Keratinocyte (primary cell): ENCODE measurements around the gene AAGAB. TPM values are rescaled to one million over a fixed set of nuclear protein-coding genes. Genes with fewer than 3 reads are reported as not detected.

Source experiments
- DNase-seq: peaks from one replicate; pipeline ENCODE4 v3.0.0-alpha.2; 2011; ENCODE audit warnings: low read depth, missing footprints, low spot score
- FAIRE-seq: peaks from 2 replicates; lab custom pipeline; 2011; peaks lifted over from hg19 to GRCh38; lab: Jason Lieb, UNC
- H2AFZ ChIP-seq: 2 replicates; pipeline ENCODE4 v1.6.0; 2012; ENCODE audit warnings: low read length, control low read depth, inconsistent platforms; ENCODE audit not compliant: control insufficient read depth
- H3K27ac ChIP-seq: 2 replicates; pipeline ENCODE4 v1.5.1; 2011; ENCODE audit warnings: low read length; ENCODE audit not compliant: control insufficient read depth, insufficient read depth
- H3K27me3 ChIP-seq: 3 replicates; pipeline ENCODE4 v1.6.0; 2011; ENCODE audit warnings: low read length; ENCODE audit not compliant: control insufficient read depth, insufficient read depth; ENCODE audit errors: extremely low read depth
- H3K36me3 ChIP-seq, 2 experiments: 2 replicates in 1 of 2; 3 replicates in 1 of 2; pipeline ENCODE4 v1.5.1; 2011; ENCODE audit warnings: low read length in 2 of 2, mild to moderate bottlenecking in 1 of 2; ENCODE audit not compliant: control insufficient read depth in 2 of 2, insufficient read depth in 2 of 2; ENCODE audit errors: extremely low read depth in 1 of 2
- H3K4me1 ChIP-seq: 3 replicates; pipeline ENCODE4 v1.5.1; 2011; ENCODE audit warnings: low read length; ENCODE audit not compliant: control insufficient read depth, insufficient read depth; ENCODE audit errors: extremely low read depth
- H3K4me2 ChIP-seq: 3 replicates; pipeline ENCODE4 v1.6.0; 2011; ENCODE audit warnings: low read depth, low read length; ENCODE audit not compliant: control insufficient read depth, insufficient read depth; ENCODE audit errors: extremely low read depth
- H3K4me3 ChIP-seq, 3 experiments: fragments of 200-600 bp in 1 of 3; sonication (generic) in 1 of 3; 2 replicates in 2 of 3; 3 replicates in 1 of 3; pipeline ENCODE4 v1.5.1; 2011 to 2016; ENCODE audit warnings: low read length in 3 of 3, mild to moderate bottlenecking in 3 of 3, control low read depth in 2 of 3, inconsistent platforms in 1 of 3, low read depth in 1 of 3, mixed read lengths in 1 of 3, mixed run types in 1 of 3, moderate library complexity in 1 of 3; ENCODE audit not compliant: control insufficient read depth in 2 of 3, insufficient read depth in 2 of 3; ENCODE audit errors: extremely low read depth in 1 of 3
- H3K79me2 ChIP-seq: 2 replicates; pipeline ENCODE4 v1.6.0; 2012; ENCODE audit warnings: low read length; ENCODE audit not compliant: control insufficient read depth, insufficient read depth
- H3K9ac ChIP-seq: 3 replicates; pipeline ENCODE4 v1.6.0; 2011; ENCODE audit warnings: low read length; ENCODE audit not compliant: control insufficient read depth, insufficient read depth; ENCODE audit errors: extremely low read depth
- H3K9me1 ChIP-seq: 3 replicates; pipeline ENCODE4 v1.6.0; 2011; ENCODE audit warnings: low read length; ENCODE audit not compliant: control insufficient read depth, insufficient read depth; ENCODE audit errors: extremely low read depth
- H3K9me3 ChIP-seq: 2 replicates; pipeline ENCODE4 v1.5.1; 2012; ENCODE audit warnings: low read depth, low read length; ENCODE audit not compliant: control insufficient read depth
- H4K20me1 ChIP-seq: 3 replicates; pipeline ENCODE4 v1.6.0; 2011; ENCODE audit warnings: low read length; ENCODE audit not compliant: control insufficient read depth, insufficient read depth; ENCODE audit errors: extremely low read depth
- EZH2 ChIP-seq: IDR thresholded peaks from one replicate; pipeline ENCODE4 v1.6.1; 2012; ENCODE audit warnings: inconsistent platforms, mild to moderate bottlenecking, low read length, moderate library complexity
- dilution Hi-C: fragments of 300-500 bp; cut with MboI; formaldehyde crosslinking; loops from one replicate; pipeline ENCODE4 v1.7.0; 2020; ENCODE audit warnings: low sequenced_read_pairs; ENCODE audit not compliant: extremely low pct_ligation_motif_present
- polyA plus RNA-seq, 5 experiments: library from polyadenylated mRNA; depleted of rRNA in 3 of 5; stranded (reverse) in 3 of 5; stranded (forward) in 1 of 5; unstranded in 1 of 5; fragments of >200 nt; gene quantifications; 1 replicate in 1 of 5; 2 replicates in 3 of 5; 3 replicates in 1 of 5; pipeline versions ENCODE4 v1.2.1 to v1.2.3, GENCODE V29; 2011 to 2012; ENCODE audit warnings: missing spikeins in 2 of 5, low read depth in 1 of 5, low replicate concordance in 1 of 5
- TF ChIP-seq, protein P1 (sequence below), 3 experiments: IDR thresholded peaks in 1 of 3; conservative IDR thresholded peaks in 1 of 3; optimal IDR thresholded peaks in 1 of 3; 2 replicates in 2 of 3; 3 replicates in 1 of 3; pipeline versions ENCODE3 to v1.5.1; 2011; ENCODE audit warnings: low read length in 3 of 3, mild to moderate bottlenecking in 3 of 3, moderate library complexity in 2 of 3, control low read depth in 1 of 3, inconsistent platforms in 1 of 3; ENCODE audit not compliant: insufficient read depth in 2 of 3; ENCODE audit errors: extremely low read depth in 1 of 3

Gene AAGAB
- polyA plus RNA-seq, 1 donor (not counting 4 experiments of a cell fraction or from before 2014, with no cell fraction given): 82.7 TPM

DNA sequence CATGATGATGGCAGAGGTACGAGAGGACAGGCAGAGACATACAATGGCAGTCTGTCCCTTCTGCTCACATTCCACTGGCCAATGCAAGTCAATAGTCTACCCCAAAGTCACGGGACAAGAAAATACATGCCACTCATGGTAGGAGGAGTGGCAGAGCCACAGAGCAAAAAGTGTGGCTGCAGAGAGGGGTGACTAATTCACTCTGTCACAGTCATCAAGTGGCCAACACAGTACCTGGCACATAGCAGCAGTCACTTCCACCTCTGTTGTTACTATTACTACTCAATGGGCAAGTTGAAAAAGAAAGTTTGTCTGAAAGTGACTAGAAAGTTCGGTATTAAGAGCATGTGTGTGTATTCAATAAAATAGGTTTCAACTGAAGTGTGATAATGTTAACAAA lies 97.6 kb downstream of the AAGAB start:
- no peak for FAIRE-seq
- Histone ChIP-seq H2AFZ (no peak overlapping the region), H3K4me2 (no peak overlapping the region), H3K27me3 (no peaks in the 10 kb centered on the region), H3K27ac (no peak overlapping the region), H3K4me3 (no peak overlapping the region), H3K9me3 (no peaks in the 10 kb centered on the region), H3K4me1 (peaks cover 11% of the 10 kb centered on the region), H3K79me2 (peaks cover 87% of the 10 kb centered on the region), H4K20me1 (no peaks in the 10 kb centered on the region), H3K9me1 (peaks cover 2% of the 10 kb centered on the region), H3K9ac (no peak overlapping the region), H3K36me3 (peaks cover 6 to 16% of the 10 kb centered on the region in 2 experiments)
- dilution Hi-C loops: no loop called here
- no peak for DNase-seq
- TF ChIP-seq, protein P1, sequence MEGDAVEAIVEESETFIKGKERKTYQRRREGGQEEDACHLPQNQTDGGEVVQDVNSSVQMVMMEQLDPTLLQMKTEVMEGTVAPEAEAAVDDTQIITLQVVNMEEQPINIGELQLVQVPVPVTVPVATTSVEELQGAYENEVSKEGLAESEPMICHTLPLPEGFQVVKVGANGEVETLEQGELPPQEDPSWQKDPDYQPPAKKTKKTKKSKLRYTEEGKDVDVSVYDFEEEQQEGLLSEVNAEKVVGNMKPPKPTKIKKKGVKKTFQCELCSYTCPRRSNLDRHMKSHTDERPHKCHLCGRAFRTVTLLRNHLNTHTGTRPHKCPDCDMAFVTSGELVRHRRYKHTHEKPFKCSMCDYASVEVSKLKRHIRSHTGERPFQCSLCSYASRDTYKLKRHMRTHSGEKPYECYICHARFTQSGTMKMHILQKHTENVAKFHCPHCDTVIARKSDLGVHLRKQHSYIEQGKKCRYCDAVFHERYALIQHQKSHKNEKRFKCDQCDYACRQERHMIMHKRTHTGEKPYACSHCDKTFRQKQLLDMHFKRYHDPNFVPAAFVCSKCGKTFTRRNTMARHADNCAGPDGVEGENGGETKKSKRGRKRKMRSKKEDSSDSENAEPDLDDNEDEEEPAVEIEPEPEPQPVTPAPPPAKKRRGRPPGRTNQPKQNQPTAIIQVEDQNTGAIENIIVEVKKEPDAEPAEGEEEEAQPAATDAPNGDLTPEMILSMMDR (optimal IDR thresholded peaks at IDR 0.05 in 1 of 3, IDR thresholded peaks at IDR 0.05 in 1 of 3, conservative IDR thresholded peaks at IDR 0.05 in 1 of 3; ENCODE audit: extremely low read depth in 1 of 3, insufficient read depth in 2 of 3, low read length in 3 of 3): no peak
- TF ChIP-seq EZH2: no peak

DNA sequence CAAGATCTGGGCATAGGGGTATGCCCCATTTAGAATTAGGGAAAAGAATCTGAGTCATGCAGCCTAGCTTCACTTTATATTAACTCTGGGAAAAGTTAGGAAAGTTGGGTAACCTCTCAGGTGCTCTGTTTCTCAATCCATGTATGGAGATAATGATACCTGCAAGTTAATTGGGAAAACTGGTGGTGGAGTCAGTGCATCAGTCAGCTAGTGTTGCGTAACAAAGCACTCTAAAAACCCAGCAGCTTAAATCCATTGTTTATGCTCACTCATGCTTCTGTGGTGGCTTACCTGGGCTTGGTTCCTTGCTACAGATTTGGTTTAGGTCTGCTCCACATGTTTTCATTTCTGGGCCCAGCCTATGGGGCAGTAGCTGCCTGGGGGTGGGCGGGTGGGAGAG lies 98.0 kb downstream of the AAGAB start:
- Histone ChIP-seq H3K4me2 (no peak overlapping the region), H3K9ac (no peak overlapping the region), H3K4me3 (no peak overlapping the region), H3K27me3 (no peaks in the 10 kb centered on the region), H3K9me1 (peaks cover 2% of the 10 kb centered on the region), H3K4me1 (peaks cover 11% of the 10 kb centered on the region), H4K20me1 (no peaks in the 10 kb centered on the region), H3K36me3 (peaks cover 6 to 16% of the 10 kb centered on the region in 2 experiments), H3K79me2 (peaks cover 86% of the 10 kb centered on the region), H2AFZ (no peak overlapping the region), H3K27ac (no peak overlapping the region), H3K9me3 (no peaks in the 10 kb centered on the region)
- DNase-seq (no peak), FAIRE-seq (no peak)
- dilution Hi-C loops: no loop called here
- TF ChIP-seq EZH2: no peak
- TF ChIP-seq, protein P1 (optimal IDR thresholded peaks at IDR 0.05 in 1 of 3, IDR thresholded peaks at IDR 0.05 in 1 of 3, conservative IDR thresholded peaks at IDR 0.05 in 1 of 3; ENCODE audit: extremely low read depth in 1 of 3, insufficient read depth in 2 of 3, low read length in 3 of 3): no peak
